Heart left ventricle (tissue), 13 donors: ENCODE results near the gene TSNAX.

ENCODE experiments used
- POLR2A ChIP-seq, 2 donors: fragments of 450-650 bp; IDR thresholded peaks; one replicate each; pipeline ENCODE4 v1.6.1; 2017; ENCODE audit warnings: antibody characterized with exemption in 2 of 2, mild to moderate bottlenecking in 2 of 2, moderate library complexity in 2 of 2
- TF ChIP-seq, protein P1 (sequence below), 12 donors: fragments of 200-600 bp; sonication (generic) in 4 of 12; IDR thresholded peaks; one replicate each; pipeline versions ENCODE4 v1.5.0 to v1.8.0; 2018 to 2022; ENCODE audit warnings: antibody characterized with exemption in 12 of 12, mild to moderate bottlenecking in 5 of 12
- donor health status: ischemic (EF 13 %, LVEDD 7.1; RV severe dilation, severe dysfunction).
- donor health status: DM: no; HTN: yes; CAD: no.
- donor health status: DM: no; HTN: no; CAD: no.
- donor health status: ischemic (EF 25% LVEDD 6.9; RV normal size, moderate dysfunction).
- donor health status: ischemic (EF 25% LVEDD 5.7; RV mildly dilated, moderate dysfunction).
- donor health status: ischemic (EF 35%, LVEDD 5.7; RV mildly dilated, moderate dysfunction).
- donor health status: nonischemic (EF 11% LVEDD 7.7; RV severe dilation, severe dysfunction).
- donor health status: DM: yes; HTN: yes; CAD: no.
- donor health status: PGD.
- donor health status: ischemic (EF 29% LVEDD 5.4; RV normal size, mild dysfunction).
- donor health status: nonischemic (EF 23%, LVEDD 6.1; RV moderate dilation, normal function).

DNA sequence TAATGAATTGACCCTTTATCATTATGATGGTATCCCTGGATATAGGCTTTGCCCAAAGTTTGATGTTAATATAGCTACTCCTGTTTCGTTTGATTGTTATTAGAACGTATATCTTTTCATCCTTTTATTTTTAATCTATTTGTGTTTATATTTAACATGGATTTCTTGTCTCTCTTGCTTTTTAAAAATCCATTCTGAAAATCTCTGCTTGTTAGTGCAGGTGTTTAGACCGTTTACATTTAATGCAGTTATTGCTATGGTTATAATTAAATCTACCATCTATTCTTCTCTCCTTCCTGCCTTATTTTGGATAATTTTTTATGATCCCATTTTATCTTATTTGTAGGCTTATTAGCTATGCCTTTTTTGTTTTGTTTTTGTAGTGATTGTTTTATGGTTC lies 12.4 kb downstream of the TSNAX start:
- TF ChIP-seq POLR2A (IDR thresholded peaks at IDR 0.05), result no peak
- TF ChIP-seq, protein P1, sequence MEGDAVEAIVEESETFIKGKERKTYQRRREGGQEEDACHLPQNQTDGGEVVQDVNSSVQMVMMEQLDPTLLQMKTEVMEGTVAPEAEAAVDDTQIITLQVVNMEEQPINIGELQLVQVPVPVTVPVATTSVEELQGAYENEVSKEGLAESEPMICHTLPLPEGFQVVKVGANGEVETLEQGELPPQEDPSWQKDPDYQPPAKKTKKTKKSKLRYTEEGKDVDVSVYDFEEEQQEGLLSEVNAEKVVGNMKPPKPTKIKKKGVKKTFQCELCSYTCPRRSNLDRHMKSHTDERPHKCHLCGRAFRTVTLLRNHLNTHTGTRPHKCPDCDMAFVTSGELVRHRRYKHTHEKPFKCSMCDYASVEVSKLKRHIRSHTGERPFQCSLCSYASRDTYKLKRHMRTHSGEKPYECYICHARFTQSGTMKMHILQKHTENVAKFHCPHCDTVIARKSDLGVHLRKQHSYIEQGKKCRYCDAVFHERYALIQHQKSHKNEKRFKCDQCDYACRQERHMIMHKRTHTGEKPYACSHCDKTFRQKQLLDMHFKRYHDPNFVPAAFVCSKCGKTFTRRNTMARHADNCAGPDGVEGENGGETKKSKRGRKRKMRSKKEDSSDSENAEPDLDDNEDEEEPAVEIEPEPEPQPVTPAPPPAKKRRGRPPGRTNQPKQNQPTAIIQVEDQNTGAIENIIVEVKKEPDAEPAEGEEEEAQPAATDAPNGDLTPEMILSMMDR (IDR thresholded peaks at IDR 0.05), result no peak
